WI38 (cell line): ENCODE data around the gene RAB9A.
"Not testable (repeated sequence)": the region's sequence is repeated elsewhere in the genome, so short reads cannot be mapped to it uniquely, and the experiment has no call there.

Experiments used
- H3K4me3 ChIP-seq: 2 replicates; pipeline ENCODE4 v1.5.1; 2011; ENCODE audit warnings: low read depth, mild to moderate bottlenecking, control low read depth, low read length
- TF ChIP-seq, protein P1 (sequence below): IDR thresholded peaks from 2 replicates; pipeline ENCODE4 v1.5.1; 2012; ENCODE audit warnings: low read depth, mild to moderate bottlenecking, control low read depth, low read length

Gene RAB9A

DNA sequence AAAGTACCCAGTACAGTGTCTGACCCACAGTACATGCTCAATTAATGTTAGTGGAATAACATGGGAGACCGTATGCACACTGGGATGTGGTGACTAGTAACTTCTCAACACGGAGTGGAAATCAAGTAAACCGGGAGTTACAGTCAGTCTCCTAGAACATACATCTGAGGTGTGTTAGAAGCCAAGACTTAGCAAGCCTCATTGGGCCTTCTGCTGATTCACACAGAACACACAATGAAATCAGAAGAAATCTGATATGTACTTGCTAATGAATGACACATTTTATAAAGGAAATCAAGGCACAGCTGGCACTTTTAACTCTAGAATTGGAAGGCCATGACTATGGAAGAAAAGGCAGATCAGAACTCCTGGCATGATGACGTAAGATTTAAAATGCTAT lies 32.4 kb downstream of the RAB9A start:
- H3K4me3 ChIP-seq, result no peak overlapping the region; the same call in 1 of the 2 replicates
- TF ChIP-seq, protein P1, sequence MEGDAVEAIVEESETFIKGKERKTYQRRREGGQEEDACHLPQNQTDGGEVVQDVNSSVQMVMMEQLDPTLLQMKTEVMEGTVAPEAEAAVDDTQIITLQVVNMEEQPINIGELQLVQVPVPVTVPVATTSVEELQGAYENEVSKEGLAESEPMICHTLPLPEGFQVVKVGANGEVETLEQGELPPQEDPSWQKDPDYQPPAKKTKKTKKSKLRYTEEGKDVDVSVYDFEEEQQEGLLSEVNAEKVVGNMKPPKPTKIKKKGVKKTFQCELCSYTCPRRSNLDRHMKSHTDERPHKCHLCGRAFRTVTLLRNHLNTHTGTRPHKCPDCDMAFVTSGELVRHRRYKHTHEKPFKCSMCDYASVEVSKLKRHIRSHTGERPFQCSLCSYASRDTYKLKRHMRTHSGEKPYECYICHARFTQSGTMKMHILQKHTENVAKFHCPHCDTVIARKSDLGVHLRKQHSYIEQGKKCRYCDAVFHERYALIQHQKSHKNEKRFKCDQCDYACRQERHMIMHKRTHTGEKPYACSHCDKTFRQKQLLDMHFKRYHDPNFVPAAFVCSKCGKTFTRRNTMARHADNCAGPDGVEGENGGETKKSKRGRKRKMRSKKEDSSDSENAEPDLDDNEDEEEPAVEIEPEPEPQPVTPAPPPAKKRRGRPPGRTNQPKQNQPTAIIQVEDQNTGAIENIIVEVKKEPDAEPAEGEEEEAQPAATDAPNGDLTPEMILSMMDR, result no peak

DNA sequence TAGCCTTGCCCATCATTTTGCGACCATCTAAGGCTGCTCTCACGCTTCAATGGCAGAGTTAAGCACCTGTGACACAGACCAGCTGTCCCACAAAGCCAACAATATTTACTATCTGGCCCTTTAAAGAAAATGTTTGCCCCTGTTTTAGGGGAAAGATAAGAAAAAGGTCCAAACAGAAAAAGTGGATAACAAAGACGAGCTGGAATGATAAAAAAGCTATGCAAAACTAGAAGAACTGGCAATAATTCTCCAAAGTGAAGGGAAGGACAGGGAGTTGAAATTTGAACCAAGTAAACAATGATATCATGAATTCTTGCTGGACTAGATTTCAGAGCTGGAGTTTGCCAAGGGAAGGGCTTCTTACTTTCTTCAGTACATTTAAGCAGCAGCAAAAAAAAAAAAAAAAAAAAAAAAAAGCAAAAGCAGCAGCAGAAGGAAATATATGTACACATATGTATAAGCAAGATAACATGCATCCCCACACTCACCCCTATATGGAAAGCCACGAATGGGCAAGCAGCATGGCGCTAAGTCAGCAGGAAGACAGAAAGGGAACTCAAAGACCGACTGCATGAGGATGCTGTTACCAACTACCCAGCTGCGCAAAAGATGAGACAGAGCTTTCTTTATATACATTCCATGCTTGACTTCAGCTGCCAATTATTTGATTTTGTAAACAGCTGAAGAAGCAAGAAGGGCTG lies 33.0 kb downstream of the RAB9A start:
- H3K4me3 ChIP-seq, result peak overlapping the region; percentile 44
- TF ChIP-seq, protein P1, result no peak

DNA sequence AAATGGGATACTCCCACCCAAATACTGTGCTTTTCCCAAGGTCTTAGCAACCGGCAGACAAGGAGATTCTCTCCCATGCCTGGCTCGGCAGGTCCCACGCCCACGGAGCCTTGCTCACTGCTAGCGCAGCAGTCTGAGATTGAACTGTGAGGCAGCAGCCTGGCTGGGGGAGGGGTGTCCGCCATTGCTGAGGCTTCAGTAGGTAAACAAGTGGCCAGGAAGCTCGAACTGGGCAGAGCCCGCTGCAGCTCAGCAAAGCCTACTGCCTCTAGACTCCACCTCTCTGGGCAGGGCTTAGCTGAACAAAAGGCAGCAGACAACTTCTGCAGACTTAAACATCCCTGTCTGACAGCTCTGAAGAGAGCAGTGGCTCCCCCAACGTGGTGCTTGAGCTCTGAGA lies 36.0 kb downstream of the RAB9A start:
- not testable (repeated sequence) for H3K4me3 ChIP-seq

DNA sequence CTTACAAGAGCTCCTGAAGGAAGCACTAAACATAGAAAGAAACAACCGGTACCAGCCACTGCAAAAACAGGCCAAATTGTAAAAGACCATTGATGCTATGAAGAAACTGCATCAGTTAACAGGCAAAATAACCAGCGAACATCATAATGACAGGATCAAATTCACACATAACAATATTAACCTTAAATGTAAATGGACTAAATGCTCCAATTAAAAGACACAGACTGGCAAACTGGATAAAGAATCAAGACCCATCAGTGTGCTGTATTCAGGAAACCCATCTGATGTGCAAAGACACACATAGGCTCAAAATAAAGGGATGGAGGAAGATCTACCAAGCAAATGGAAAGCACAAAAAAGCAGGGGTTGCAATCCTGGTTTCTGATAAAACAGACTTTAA lies 37.7 kb downstream of the RAB9A start:
- H3K4me3 ChIP-seq, result not testable (repeated sequence)

DNA sequence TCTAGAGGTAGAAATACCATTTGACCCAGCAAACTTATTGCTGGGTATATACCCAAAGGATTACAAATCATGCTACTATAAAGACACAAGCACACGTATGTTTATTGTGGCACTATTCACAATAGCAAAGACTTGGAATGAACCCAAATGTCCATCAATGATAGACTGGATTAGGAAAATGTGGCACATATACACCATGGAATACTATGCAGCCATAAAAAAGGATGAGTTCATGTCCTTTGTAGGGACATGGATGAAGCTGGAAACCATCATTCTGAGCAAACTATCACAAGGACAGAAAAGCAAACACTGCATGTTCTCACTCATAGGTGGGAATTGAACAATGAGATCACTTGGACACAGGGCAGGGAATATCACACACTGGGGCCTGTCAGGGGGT lies 41.6 kb downstream of the RAB9A start:
- H3K4me3 ChIP-seq, result not testable (repeated sequence)

DNA sequence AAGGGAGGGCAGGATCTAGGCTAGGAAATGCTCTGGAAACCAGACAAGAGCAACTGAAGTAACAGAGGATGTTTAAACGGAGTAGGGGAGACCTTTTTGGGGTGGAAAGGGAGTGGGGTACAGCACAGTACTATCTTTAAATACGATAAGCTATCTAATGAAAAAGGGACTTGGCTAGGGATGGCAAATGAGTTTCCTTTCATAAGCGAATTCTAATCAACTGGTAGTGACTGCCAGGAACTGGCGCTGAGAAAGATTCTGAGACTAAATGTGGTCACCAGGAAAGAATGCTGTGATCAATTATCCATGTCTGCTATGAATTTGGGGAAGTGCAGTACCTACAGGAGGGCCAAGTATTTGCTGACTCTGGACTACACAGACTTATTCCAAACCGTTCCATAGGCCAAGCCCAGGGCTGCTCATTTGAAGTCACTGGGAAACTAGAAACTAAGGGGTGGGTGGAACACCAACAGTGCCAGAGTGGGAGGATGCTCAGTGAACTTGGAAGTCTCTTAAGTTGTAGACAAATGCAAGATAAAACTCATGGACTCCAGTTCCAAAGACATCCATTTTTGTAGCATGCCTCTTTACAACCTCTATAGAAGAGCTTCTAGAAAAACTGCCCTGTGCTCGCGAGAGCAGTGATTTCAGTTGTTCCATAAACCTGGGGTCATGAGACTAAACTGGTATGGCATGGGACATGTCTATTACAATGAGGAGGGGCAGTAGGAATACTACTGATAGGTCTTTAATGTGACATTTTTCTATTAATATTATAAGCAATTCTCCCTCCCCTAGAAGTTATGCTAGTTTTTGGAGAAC lies 43.5 kb downstream of the RAB9A start:
- no peak overlapping the region for H3K4me3 ChIP-seq
- TF ChIP-seq, protein P1, result no peak

DNA sequence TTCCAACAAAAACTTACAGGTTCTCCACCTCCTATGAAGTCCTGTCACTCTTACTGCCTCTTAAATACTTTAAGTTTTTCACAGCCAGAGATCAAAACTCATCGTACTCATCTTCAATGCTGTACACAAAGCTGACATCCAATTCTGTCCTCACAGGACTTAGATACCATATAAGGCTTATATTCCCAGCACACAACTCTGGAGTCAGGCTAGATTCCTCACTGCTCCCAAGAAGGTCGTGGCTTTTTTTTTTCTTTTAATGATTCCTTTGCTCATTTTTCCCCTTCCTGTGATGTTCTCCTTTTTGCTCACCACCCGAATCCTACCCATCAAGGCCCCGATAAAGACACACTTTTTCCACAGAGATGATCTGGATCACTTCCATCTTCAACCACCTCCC lies 44.6 kb downstream of the RAB9A start:
- TF ChIP-seq, protein P1, result no peak

DNA sequence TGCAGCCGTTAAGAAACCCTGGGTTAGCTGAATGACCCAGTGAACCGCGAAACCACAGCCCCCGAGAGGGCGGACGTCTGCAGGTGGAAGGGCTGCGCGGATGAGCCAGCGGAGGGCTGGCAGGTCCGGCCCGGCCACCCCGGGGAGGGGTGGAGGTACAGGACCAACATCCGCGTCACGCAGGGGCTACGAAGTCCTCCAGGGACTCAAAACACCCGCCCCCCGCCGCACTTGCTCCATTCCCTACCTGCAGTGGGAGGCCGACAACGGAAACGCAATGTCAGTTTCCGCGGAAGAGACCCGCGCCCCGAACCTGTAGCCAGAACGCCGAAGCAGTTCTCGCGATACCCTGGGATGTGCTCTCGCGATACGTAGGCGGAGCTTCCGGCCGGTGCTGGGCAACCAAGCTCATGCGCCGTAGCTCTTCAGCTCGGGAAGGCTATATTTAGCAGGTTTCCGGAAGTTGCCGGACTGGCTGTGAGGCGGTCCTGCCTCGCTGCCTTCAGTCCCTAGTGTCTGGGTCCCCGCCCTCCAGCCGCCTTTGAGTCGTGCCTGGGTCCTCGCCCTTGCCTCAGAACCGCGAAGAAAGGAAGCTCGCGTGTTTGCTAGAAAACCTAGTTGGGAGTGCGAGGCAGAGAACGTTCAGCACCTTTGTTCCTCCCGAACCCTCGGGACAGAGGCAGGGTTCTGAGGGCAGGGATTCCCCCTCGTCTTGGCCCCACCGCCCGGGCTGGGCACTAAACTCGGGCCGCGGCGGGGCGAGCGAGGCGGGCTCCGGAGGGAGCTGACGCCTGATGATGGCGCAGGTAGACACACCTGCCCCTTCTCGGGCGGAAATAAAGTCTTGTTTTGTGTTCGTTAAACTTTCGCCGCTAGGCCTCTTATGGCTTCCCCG lies 45.6 kb downstream of the RAB9A start, which contains the start of the genes OFD1 and TRAPPC2:
Gene OFD1, plus strand, starts transcription at position 471 of the 895 bp plus-strand sequence. Its CDS starts 324 bp downstream, at position 795.
Gene TRAPPC2, minus strand, starts transcription at position 343 of the 895 bp plus-strand sequence. CDS start 14,657 bp downstream, outside the sequence.
- peak within 1 kb of the TSS; percentile 85 for H3K4me3 ChIP-seq
- TF ChIP-seq, protein P1, result no peak

More for the DNA sequence above, 44.6 kb downstream of the RAB9A start:
- peak overlapping the region; percentile 85 for H3K4me3 ChIP-seq
